Measurements from ENCODE around the gene ATP2A2.
A peak's percentile ranks its signal among the peaks of the same experiment; 100 is the strongest.
"Not testable (repeated sequence)": the region's sequence is repeated elsewhere in the genome, so short reads cannot be mapped to it uniquely, and the experiment has no call there.

ATP2A2 gene

GRCh38 chr12:110249716-110250225 is 31.3 kb upstream of the ATP2A2 start:
- H3K27me3 ChIP-seq (ENCODE audit: control insufficient read depth, insufficient read depth, low read length), result no peaks in the 10 kb centered on the region
- H3K4me3 ChIP-seq (ENCODE audit: low read depth, low read length), result no peak overlapping the region
- H3K4me2 ChIP-seq (ENCODE audit: low read length), result no peak overlapping the region
- H3K9ac ChIP-seq, result no peak overlapping the region
- H3K9me3 ChIP-seq (ENCODE audit: control insufficient read depth, low read length), result no peaks in the 10 kb centered on the region
- no peaks in the 10 kb centered on the region for H3K4me1 ChIP-seq
- no peak overlapping the region for H2AFZ ChIP-seq
- H3K36me3 ChIP-seq (ENCODE audit: control insufficient read depth, insufficient read depth, low read length), result no peaks in the 10 kb centered on the region
- H3K27ac ChIP-seq, result no peak overlapping the region
- no peak for TF ChIP-seq CTCF (IDR thresholded peaks at IDR 0.05)
- H3K79me2 ChIP-seq, result no peaks in the 10 kb centered on the region

- Histone ChIP-seq H3K4me3 (ENCODE audit: low read depth, low read length) (no peak overlapping the region), H2AFZ (no peak overlapping the region), H3K9ac (no peak overlapping the region), H3K9me3 (ENCODE audit: control insufficient read depth, low read length) (no peaks in the 10 kb centered on the region), H3K36me3 (ENCODE audit: control insufficient read depth, insufficient read depth, low read length) (no peaks in the 10 kb centered on the region), H3K4me1 (no peaks in the 10 kb centered on the region), H3K79me2 (no peaks in the 10 kb centered on the region), H3K27me3 (ENCODE audit: control insufficient read depth, insufficient read depth, low read length) (no peaks in the 10 kb centered on the region), H3K4me2 (ENCODE audit: low read length) (no peak overlapping the region), H3K27ac (no peak overlapping the region)
- no peak for TF ChIP-seq CTCF (IDR thresholded peaks at IDR 0.05)
Measured at GRCh38 chr12:110251381-110251780, 29.7 kb upstream of the ATP2A2 start.

GRCh38 chr12:110252716-110253115 is 28.3 kb upstream of the ATP2A2 start:
- H3K27me3 ChIP-seq (ENCODE audit: control insufficient read depth, insufficient read depth, low read length), result no peaks in the 10 kb centered on the region
- no peaks in the 10 kb centered on the region for H3K79me2 ChIP-seq
- no peaks in the 10 kb centered on the region for H3K9me3 ChIP-seq (ENCODE audit: control insufficient read depth, low read length)
- H3K9ac ChIP-seq, result no peak overlapping the region
- H3K4me1 ChIP-seq, result no peaks in the 10 kb centered on the region
- no peak overlapping the region for H3K4me3 ChIP-seq (ENCODE audit: low read depth, low read length)
- peak overlapping the region; percentile 56 for H2AFZ ChIP-seq
- no peaks in the 10 kb centered on the region for H3K36me3 ChIP-seq (ENCODE audit: control insufficient read depth, insufficient read depth, low read length)
- H3K4me2 ChIP-seq (ENCODE audit: low read length), result no peak overlapping the region
- H3K27ac ChIP-seq, result peak overlapping the region; percentile 11
- TF ChIP-seq CTCF (IDR thresholded peaks at IDR 0.05), result no peak

- H3K4me3 ChIP-seq (ENCODE audit: low read depth, low read length), result peak overlapping the region; percentile 13
- no peaks in the 10 kb centered on the region for H3K36me3 ChIP-seq (ENCODE audit: control insufficient read depth, insufficient read depth, low read length)
- H3K9ac ChIP-seq, result no peak overlapping the region
- H3K4me1 ChIP-seq, result no peaks in the 10 kb centered on the region
- TF ChIP-seq CTCF (IDR thresholded peaks at IDR 0.05), result no peak
- peak overlapping the region; percentile 57 for H3K4me2 ChIP-seq (ENCODE audit: low read length)
- H2AFZ ChIP-seq, result peak overlapping the region; percentile 56
- peak overlapping the region; percentile 11 for H3K27ac ChIP-seq
- no peaks in the 10 kb centered on the region for H3K79me2 ChIP-seq
- H3K27me3 ChIP-seq (ENCODE audit: control insufficient read depth, insufficient read depth, low read length), result no peaks in the 10 kb centered on the region
- H3K9me3 ChIP-seq (ENCODE audit: control insufficient read depth, low read length), result no peaks in the 10 kb centered on the region
Measured at GRCh38 chr12:110253176-110253575, 27.9 kb upstream of the ATP2A2 start.

GRCh38 chr12:110254971-110255540 is 26.0 kb upstream of the ATP2A2 start:
- no peaks in the 10 kb centered on the region for H3K79me2 ChIP-seq
- H3K36me3 ChIP-seq (ENCODE audit: control insufficient read depth, insufficient read depth, low read length), result no peaks in the 10 kb centered on the region
- no peaks in the 10 kb centered on the region for H3K4me1 ChIP-seq
- no peaks in the 10 kb centered on the region for H3K9me3 ChIP-seq (ENCODE audit: control insufficient read depth, low read length)
- no peak overlapping the region for H3K27ac ChIP-seq
- H3K9ac ChIP-seq, result no peak overlapping the region
- H3K4me2 ChIP-seq (ENCODE audit: low read length), result no peak overlapping the region
- no peaks in the 10 kb centered on the region for H3K27me3 ChIP-seq (ENCODE audit: control insufficient read depth, insufficient read depth, low read length)
- H2AFZ ChIP-seq, result no peak overlapping the region
- TF ChIP-seq CTCF (IDR thresholded peaks at IDR 0.05), result no peak
- no peak overlapping the region for H3K4me3 ChIP-seq (ENCODE audit: low read depth, low read length)

GRCh38 chr12:110255890-110256456 is 25.1 kb upstream of the ATP2A2 start:
- H3K4me3 ChIP-seq (ENCODE audit: low read depth, low read length); H3K36me3 ChIP-seq (ENCODE audit: control insufficient read depth, insufficient read depth, low read length); H3K9ac ChIP-seq; H3K27me3 ChIP-seq (ENCODE audit: control insufficient read depth, insufficient read depth, low read length); H3K27ac ChIP-seq; H3K9me3 ChIP-seq (ENCODE audit: control insufficient read depth, low read length); H3K4me2 ChIP-seq (ENCODE audit: low read length); H3K4me1 ChIP-seq; H3K79me2 ChIP-seq; H2AFZ ChIP-seq: not testable (repeated sequence)
